OCI-LY3 (cell line): ENCODE results near the gene CES4A.
"Not testable (repeated sequence)": the region's sequence is repeated elsewhere in the genome, so short reads cannot be mapped to it uniquely, and the experiment has no call there.

Experiments
- H2AFZ ChIP-seq: fragments of 200-600, 300-600 bp; shearing (Covaris generic); 2 replicates; pipeline ENCODE4 v1.6.0; 2014; ENCODE audit warnings: antibody characterized with exemption, low read depth, low read length
- H3K27ac ChIP-seq: fragments of 200-600, 300-600 bp; sonication (generic); 2 replicates; pipeline ENCODE4 v1.5.1; 2014; ENCODE audit warnings: mild to moderate bottlenecking, low read length, moderate library complexity, mixed read lengths
- H3K27me3 ChIP-seq: fragments of 200-600, 300-600 bp; sonication (generic); 2 replicates; pipeline ENCODE4 v1.6.1; 2014; ENCODE audit warnings: low read depth, low read length, mixed read lengths
- H3K36me3 ChIP-seq: fragments of 200-600, 300-600 bp; sonication (generic); replicated peaks from 2 replicates; pipeline ENCODE3; 2014; ENCODE audit warnings: low read depth, low read length, mixed read lengths
- H3K4me1 ChIP-seq: fragments of 300-600, 200-600 bp; sonication (generic); 2 replicates; pipeline ENCODE4 v1.6.1; 2014; ENCODE audit warnings: low read length, mixed read lengths
- H3K4me2 ChIP-seq: fragments of 200-600, 300-600 bp; sonication (generic); 2 replicates; pipeline ENCODE4 v1.6.1; 2014; ENCODE audit warnings: low read length, mixed read lengths
- H3K4me3 ChIP-seq: fragments of 300-600, 200-600 bp; sonication (generic); 2 replicates; pipeline ENCODE4 v1.5.1; 2014; ENCODE audit warnings: antibody characterized with exemption, mild to moderate bottlenecking, low read length, moderate library complexity
- H3K79me2 ChIP-seq: fragments of 300-600, 200-600 bp; shearing (Covaris generic); 2 replicates; pipeline ENCODE4 v1.6.1; 2014; ENCODE audit warnings: mild to moderate bottlenecking, low read length, mixed read lengths
- H3K9ac ChIP-seq: fragments of 300-600, 200-600 bp; shearing (Covaris generic); 2 replicates; pipeline ENCODE4 v1.6.0; 2014; ENCODE audit warnings: mild to moderate bottlenecking, low read length, moderate library complexity
- H3K9me3 ChIP-seq: fragments of 200-600, 300-600 bp; shearing (Covaris generic); 2 replicates; pipeline ENCODE4 v1.6.1; 2014; ENCODE audit warnings: low read length, mixed read lengths; ENCODE audit not compliant: insufficient read depth
- H4K20me1 ChIP-seq: fragments of 200-600, 300-600 bp; sonication (generic); 2 replicates; pipeline ENCODE4 v1.6.1; 2016; ENCODE audit warnings: low read length, mixed read lengths; ENCODE audit not compliant: insufficient read depth
- EZH2phosphoT487 ChIP-seq: fragments of 200-600 bp; shearing (Covaris generic); IDR thresholded peaks from 2 replicates; pipeline ENCODE4 v1.6.1; 2018; ENCODE audit warnings: antibody characterized with exemption, mixed run types, low read depth
- TF ChIP-seq, protein P1 (sequence below): fragments of 200-600, 300-600 bp; sonication (generic); IDR thresholded peaks from 2 replicates; pipeline ENCODE4 v1.5.1; 2014; ENCODE audit warnings: antibody characterized with exemption, low read length, low read depth

The CES4A gene

DNA sequence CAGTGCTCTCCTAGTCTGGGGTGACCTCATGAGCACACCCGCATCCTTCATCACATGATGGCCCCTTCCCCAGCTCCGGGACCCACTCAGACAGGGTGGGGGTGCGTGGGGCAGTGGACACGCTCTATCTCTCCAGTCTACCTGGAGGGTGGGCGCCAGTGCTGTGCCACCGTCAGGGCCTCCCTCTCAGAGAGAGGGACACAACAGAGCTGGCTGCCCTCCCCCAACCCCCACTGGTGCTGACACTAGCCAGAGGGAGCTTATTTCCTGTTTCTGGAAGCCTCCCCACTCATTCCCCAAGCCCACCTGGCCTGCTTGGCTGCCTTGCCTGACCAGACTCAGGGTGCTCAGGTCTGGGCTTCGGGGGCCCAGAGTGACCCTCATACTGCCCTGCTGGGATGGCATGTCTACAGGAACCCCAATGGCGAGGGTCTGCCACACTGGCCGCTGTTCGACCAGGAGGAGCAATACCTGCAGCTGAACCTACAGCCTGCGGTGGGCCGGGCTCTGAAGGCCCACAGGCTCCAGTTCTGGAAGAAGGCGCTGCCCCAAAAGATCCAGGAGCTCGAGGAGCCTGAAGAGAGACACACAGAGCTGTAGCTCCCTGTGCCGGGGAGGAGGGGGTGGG lies 44.8 kb upstream of the CES4A start:
- Histone ChIP-seq H4K20me1 (no peaks in the 10 kb centered on the region), H3K79me2 (no peaks in the 10 kb centered on the region), H2AFZ (no peak overlapping the region), H3K4me3 (no peak overlapping the region), H3K27ac (no peak overlapping the region), H3K4me2 (no peak overlapping the region), H3K36me3 (peaks cover 16% of the 10 kb centered on the region), H3K9me3 (no peaks in the 10 kb centered on the region), H3K9ac (no peak overlapping the region), H3K27me3 (no peaks in the 10 kb centered on the region; the same call in 1 of the 2 replicates), H3K4me1 (peaks cover 4% of the 10 kb centered on the region; the same call in 1 of the 2 replicates)
- no peak for TF ChIP-seq EZH2phosphoT487
- TF ChIP-seq, protein P1, sequence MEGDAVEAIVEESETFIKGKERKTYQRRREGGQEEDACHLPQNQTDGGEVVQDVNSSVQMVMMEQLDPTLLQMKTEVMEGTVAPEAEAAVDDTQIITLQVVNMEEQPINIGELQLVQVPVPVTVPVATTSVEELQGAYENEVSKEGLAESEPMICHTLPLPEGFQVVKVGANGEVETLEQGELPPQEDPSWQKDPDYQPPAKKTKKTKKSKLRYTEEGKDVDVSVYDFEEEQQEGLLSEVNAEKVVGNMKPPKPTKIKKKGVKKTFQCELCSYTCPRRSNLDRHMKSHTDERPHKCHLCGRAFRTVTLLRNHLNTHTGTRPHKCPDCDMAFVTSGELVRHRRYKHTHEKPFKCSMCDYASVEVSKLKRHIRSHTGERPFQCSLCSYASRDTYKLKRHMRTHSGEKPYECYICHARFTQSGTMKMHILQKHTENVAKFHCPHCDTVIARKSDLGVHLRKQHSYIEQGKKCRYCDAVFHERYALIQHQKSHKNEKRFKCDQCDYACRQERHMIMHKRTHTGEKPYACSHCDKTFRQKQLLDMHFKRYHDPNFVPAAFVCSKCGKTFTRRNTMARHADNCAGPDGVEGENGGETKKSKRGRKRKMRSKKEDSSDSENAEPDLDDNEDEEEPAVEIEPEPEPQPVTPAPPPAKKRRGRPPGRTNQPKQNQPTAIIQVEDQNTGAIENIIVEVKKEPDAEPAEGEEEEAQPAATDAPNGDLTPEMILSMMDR: no peak

- peaks cover 4% of the 10 kb centered on the region; the same call in 1 of the 2 replicates for H3K4me1 ChIP-seq
- no peak overlapping the region for H3K9ac ChIP-seq
- TF ChIP-seq EZH2phosphoT487: no peak
- TF ChIP-seq, protein P1: no peak
- H3K4me2 ChIP-seq: no peak overlapping the region
- H3K27me3 ChIP-seq: peaks cover 3% of the 10 kb centered on the region; the same call in 1 of the 2 replicates
- no peak overlapping the region for H3K4me3 ChIP-seq
- H3K36me3 ChIP-seq: peaks cover 16% of the 10 kb centered on the region
- H2AFZ ChIP-seq: no peak overlapping the region
- no peaks in the 10 kb centered on the region for H3K79me2 ChIP-seq
- no peaks in the 10 kb centered on the region for H4K20me1 ChIP-seq
- no peaks in the 10 kb centered on the region for H3K9me3 ChIP-seq
- no peak overlapping the region for H3K27ac ChIP-seq
Observed at GRCh38 chr16:66944054-66944441, 44.3 kb upstream of the CES4A start.

DNA sequence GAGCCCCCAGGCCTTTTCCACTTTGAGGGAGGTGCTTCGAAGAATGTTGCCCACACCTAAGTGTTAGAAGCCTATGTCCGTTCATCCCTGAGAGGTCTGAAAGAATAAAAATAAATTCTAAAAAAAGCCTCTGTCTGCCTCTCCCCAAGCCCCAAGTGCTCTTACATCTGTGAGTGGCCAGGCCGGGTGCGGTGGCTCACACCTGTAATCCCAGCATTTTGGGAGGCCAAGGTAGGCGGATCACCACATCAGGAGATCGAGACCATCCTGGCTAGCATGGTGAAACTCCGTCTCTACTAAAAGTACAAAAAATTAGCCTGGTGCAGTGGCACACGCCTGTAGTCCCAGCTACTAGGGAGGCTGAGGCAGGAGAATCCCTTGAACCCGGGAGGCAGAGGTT lies 43.4 kb upstream of the CES4A start:
- not testable (repeated sequence) for H3K27me3 ChIP-seq, H4K20me1 ChIP-seq, H3K4me1 ChIP-seq, H3K9me3 ChIP-seq, H3K9ac ChIP-seq, H3K79me2 ChIP-seq, H3K36me3 ChIP-seq, H3K27ac ChIP-seq, H2AFZ ChIP-seq, H3K4me3 ChIP-seq, H3K4me2 ChIP-seq

DNA sequence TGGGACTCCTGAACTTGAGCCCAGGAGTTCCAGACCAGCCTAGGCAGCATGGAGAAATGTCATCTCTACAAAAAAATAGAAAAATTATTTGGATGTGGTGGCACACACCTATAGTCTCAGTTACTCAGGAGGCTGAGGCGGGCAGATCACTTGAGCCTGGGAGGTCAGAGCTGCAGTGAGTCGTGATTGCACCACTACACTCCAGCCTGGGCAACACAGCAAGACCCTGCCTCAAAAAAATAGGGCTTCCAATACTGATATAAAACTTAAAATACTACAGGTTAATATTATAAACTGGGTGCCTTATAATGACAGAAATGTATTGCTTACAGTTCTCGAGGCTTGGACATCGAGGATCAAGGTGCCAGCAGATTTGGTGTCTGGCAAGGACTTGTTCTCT lies 42.5 kb upstream of the CES4A start:
- TF ChIP-seq, protein P1: no peak
- TF ChIP-seq EZH2phosphoT487: no peak
- no peak overlapping the region for H3K9ac ChIP-seq
- no peaks in the 10 kb centered on the region for H4K20me1 ChIP-seq
- peaks cover 8% of the 10 kb centered on the region for H3K36me3 ChIP-seq
- no peak overlapping the region for H2AFZ ChIP-seq
- H3K27ac ChIP-seq: no peak overlapping the region
- H3K4me3 ChIP-seq: no peak overlapping the region
- no peaks in the 10 kb centered on the region for H3K9me3 ChIP-seq
- H3K4me2 ChIP-seq: no peak overlapping the region
- H3K79me2 ChIP-seq: no peaks in the 10 kb centered on the region
- H3K4me1 ChIP-seq: peaks cover 11% of the 10 kb centered on the region
- peaks cover 5% of the 10 kb centered on the region; the same call in 1 of the 2 replicates for H3K27me3 ChIP-seq
